ENCODE data around the gene CYP11A1. TPM values are rescaled to one million over a fixed set of nuclear protein-coding genes. Genes with fewer than 3 reads are reported as not detected.

CYP11A1 gene
- total RNA-seq, 1 donor from 2014 or later = not detected

DNA sequence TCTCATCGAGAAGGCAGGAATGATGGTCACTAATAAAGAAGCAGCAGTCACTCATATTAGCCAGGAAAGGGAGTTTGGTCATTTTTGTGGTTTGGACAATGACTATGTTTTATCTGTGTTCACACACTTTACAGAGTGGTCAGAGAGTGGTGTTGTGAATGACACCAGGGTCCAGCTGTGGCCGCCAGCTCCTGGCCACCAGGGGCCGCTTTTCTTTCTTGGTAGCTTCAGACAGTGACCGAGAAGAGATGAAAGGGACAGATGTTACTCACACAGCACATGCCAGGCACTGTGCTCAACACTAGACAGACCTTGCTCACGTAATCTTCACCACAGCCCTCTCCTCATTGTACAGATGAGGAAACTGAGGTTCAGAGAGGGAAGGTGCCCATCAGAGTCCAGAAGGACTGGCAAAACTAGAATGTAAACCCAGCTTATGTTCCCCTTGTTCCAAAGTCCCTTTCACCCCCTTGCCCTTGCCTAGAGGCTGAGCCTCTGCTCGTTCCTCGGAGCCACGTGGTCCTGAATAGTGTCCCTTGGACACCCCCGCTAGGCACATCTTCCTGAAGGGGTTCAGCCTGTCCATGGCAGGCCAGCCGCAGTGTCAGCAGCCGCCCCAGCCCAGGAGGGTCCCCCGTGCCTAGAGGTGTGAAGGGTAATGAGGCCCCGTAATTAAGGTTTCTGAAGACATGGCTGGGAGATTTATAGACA is 55.6 kb downstream of the CYP11A1 start:
- H3K27me3 Mint-ChIP-seq (ENCODE audit: unreplicated experiment) = peaks cover 19% of the 10 kb centered on the region
- H3K4me1 Mint-ChIP-seq (ENCODE audit: low read depth, unreplicated experiment) = peaks cover 29% of the 10 kb centered on the region
- H3K4me3 Mint-ChIP-seq (ENCODE audit: unreplicated experiment) = peak overlapping the region; percentile 65
- H3K27ac Mint-ChIP-seq (ENCODE audit: unreplicated experiment) = peak overlapping the region; percentile 93
- peak; percentile 47 for DNase-seq
- H3K36me3 Mint-ChIP-seq (ENCODE audit: unreplicated experiment) = no peaks in the 10 kb centered on the region
- H3K9me3 Mint-ChIP-seq (ENCODE audit: unreplicated experiment) = peaks cover 17% of the 10 kb centered on the region
- peak; percentile 44 for TF ChIP-seq CTCF (IDR thresholded peaks at IDR 0.05; ENCODE audit: partially characterized antibody, unreplicated experiment)

GRCh38 chr15:74307827-74308811 is 59.3 kb downstream of the CYP11A1 start:
- DNase-seq = peak; percentile 54
- Mint-ChIP-seq H3K27ac (ENCODE audit: unreplicated experiment) (no peak overlapping the region), H3K36me3 (ENCODE audit: unreplicated experiment) (no peaks in the 10 kb centered on the region), H3K27me3 (ENCODE audit: unreplicated experiment) (peaks cover 24% of the 10 kb centered on the region), H3K4me3 (ENCODE audit: unreplicated experiment) (peak overlapping the region; percentile 69), H3K4me1 (ENCODE audit: low read depth, unreplicated experiment) (peaks cover 37% of the 10 kb centered on the region), H3K9me3 (ENCODE audit: unreplicated experiment) (peaks cover 22% of the 10 kb centered on the region)
- peak; percentile 36 for TF ChIP-seq CTCF (IDR thresholded peaks at IDR 0.05; ENCODE audit: partially characterized antibody, unreplicated experiment)

- H3K4me1 Mint-ChIP-seq (ENCODE audit: low read depth, unreplicated experiment) = peaks cover 35% of the 10 kb centered on the region
- no peak overlapping the region for H3K27ac Mint-ChIP-seq (ENCODE audit: unreplicated experiment)
- H3K27me3 Mint-ChIP-seq (ENCODE audit: unreplicated experiment) = peaks cover 18% of the 10 kb centered on the region
Observed at GRCh38 chr15:74306781-74307217, 60.6 kb downstream of the CYP11A1 start.

GRCh38 chr15:74305687-74306086 is 61.8 kb downstream of the CYP11A1 start:
- Mint-ChIP-seq H3K36me3 (ENCODE audit: unreplicated experiment) (no peaks in the 10 kb centered on the region), H3K4me3 (ENCODE audit: unreplicated experiment) (no peak overlapping the region), H3K27me3 (ENCODE audit: unreplicated experiment) (peaks cover 20% of the 10 kb centered on the region), H3K4me1 (ENCODE audit: low read depth, unreplicated experiment) (peaks cover 26% of the 10 kb centered on the region), H3K27ac (ENCODE audit: unreplicated experiment) (no peak overlapping the region), H3K9me3 (ENCODE audit: unreplicated experiment) (peaks cover 15% of the 10 kb centered on the region)
- TF ChIP-seq CTCF (IDR thresholded peaks at IDR 0.05; ENCODE audit: partially characterized antibody, unreplicated experiment) = no peak
- DNase-seq = no peak

More at GRCh38 chr15:74306781-74307217, 60.6 kb downstream of the CYP11A1 start:
- DNase-seq = no peak
- Mint-ChIP-seq H3K4me3 (ENCODE audit: unreplicated experiment) (no peak overlapping the region), H3K9me3 (ENCODE audit: unreplicated experiment) (peaks cover 16% of the 10 kb centered on the region), H3K36me3 (ENCODE audit: unreplicated experiment) (no peaks in the 10 kb centered on the region)
- no peak for TF ChIP-seq CTCF (IDR thresholded peaks at IDR 0.05; ENCODE audit: partially characterized antibody, unreplicated experiment)
